Testis (tissue), 2 donors: Measurements from ENCODE around the gene TCF7L1.

Experiments
- POLR2A ChIP-seq: fragments of 450-650 bp; IDR thresholded peaks from one replicate; pipeline ENCODE4 v1.6.1; 2017; ENCODE audit warnings: antibody characterized with exemption, mild to moderate bottlenecking, moderate library complexity
- TF ChIP-seq, protein P1 (sequence below), 3 experiments: fragments of 450-650 bp in 2 of 3; fragments of 200-600 bp in 1 of 3; sonication (generic) in 1 of 3; IDR thresholded peaks; one replicate each; pipeline ENCODE4 v1.5.1; 2016 to 2019; ENCODE audit warnings: antibody characterized with exemption in 3 of 3, mild to moderate bottlenecking in 2 of 3, moderate library complexity in 1 of 3

DNA sequence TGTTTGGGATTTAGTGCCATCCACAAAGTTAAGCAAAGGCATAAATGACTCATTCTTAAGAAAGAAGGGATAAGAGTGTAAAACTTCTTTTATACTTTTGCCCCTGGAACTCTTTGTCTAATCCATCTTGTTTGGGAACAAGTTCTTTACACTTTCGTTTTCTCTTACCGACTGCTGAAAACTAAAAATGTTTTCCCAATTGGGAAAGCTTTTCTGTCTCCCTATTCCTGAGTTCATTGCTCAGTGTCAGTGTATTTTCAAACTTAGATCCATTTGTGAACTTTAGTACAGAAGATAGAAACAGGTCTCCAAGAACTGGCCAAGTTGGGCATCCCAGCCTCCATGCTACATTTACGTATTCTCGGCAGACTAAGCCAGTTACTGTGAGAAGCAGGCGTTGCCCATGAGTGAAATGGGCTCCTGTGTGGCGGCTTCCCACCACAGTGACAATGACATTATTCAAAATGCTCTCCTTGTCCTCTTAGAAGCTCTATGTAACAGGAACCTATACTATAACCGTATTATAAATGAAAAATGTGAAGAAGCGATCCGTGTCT lies 142.9 kb downstream of the TCF7L1 start:
- TF ChIP-seq, protein P1, sequence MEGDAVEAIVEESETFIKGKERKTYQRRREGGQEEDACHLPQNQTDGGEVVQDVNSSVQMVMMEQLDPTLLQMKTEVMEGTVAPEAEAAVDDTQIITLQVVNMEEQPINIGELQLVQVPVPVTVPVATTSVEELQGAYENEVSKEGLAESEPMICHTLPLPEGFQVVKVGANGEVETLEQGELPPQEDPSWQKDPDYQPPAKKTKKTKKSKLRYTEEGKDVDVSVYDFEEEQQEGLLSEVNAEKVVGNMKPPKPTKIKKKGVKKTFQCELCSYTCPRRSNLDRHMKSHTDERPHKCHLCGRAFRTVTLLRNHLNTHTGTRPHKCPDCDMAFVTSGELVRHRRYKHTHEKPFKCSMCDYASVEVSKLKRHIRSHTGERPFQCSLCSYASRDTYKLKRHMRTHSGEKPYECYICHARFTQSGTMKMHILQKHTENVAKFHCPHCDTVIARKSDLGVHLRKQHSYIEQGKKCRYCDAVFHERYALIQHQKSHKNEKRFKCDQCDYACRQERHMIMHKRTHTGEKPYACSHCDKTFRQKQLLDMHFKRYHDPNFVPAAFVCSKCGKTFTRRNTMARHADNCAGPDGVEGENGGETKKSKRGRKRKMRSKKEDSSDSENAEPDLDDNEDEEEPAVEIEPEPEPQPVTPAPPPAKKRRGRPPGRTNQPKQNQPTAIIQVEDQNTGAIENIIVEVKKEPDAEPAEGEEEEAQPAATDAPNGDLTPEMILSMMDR (IDR thresholded peaks at IDR 0.05): no peak
- TF ChIP-seq POLR2A: no peak
